Glutamatergic neuron (in vitro differentiated cells): ENCODE results near the gene HPSE2. TPM values are rescaled to one million over a fixed set of nuclear protein-coding genes. Genes with fewer than 3 reads are reported as not detected.

ENCODE experiments used
- DNase-seq: peaks from one replicate; pipeline ENCODE4 v3.0.0; 2022
- H3K27ac Mint-ChIP-seq: one replicate; pipeline ENCODE4 v1.8.0; 2020; ENCODE audit warnings: mild to moderate bottlenecking, mixed read lengths, inconsistent platforms; ENCODE audit not compliant: unreplicated experiment
- H3K27me3 Mint-ChIP-seq: one replicate; pipeline ENCODE4 v1.8.0; 2020; ENCODE audit warnings: mild to moderate bottlenecking, moderate library complexity, mixed read lengths, inconsistent platforms; ENCODE audit not compliant: unreplicated experiment
- H3K36me3 Mint-ChIP-seq: one replicate; pipeline ENCODE4 v1.8.0; 2020; ENCODE audit warnings: mild to moderate bottlenecking, mixed read lengths, inconsistent platforms; ENCODE audit not compliant: unreplicated experiment
- H3K4me1 Mint-ChIP-seq: one replicate; pipeline ENCODE4 v1.8.0; 2020; ENCODE audit warnings: mild to moderate bottlenecking, low read depth, mixed read lengths, inconsistent platforms; ENCODE audit not compliant: unreplicated experiment
- H3K4me3 Mint-ChIP-seq: one replicate; pipeline ENCODE4 v1.8.0; 2020; ENCODE audit warnings: mild to moderate bottlenecking, mixed read lengths, inconsistent platforms; ENCODE audit not compliant: unreplicated experiment
- H3K9me3 Mint-ChIP-seq: one replicate; pipeline ENCODE4 v1.8.0; 2020; ENCODE audit warnings: mild to moderate bottlenecking, moderate library complexity, mixed read lengths, inconsistent platforms; ENCODE audit not compliant: unreplicated experiment
- CTCF ChIP-seq: fragments of 200-600 bp; sonication (generic); IDR thresholded peaks from one replicate; pipeline ENCODE4 v1.5.0; 2021; ENCODE audit not compliant: partially characterized antibody, unreplicated experiment
- total RNA-seq: library from RNA; stranded (reverse); fragmentation: NEBNext Ultra II Directional; extraction: Animal tissue kit (Norgen Biotek cat#: 25700); gene quantifications from one replicate; pipeline ENCODE4 v1.2.1, GENCODE V29; 2021; ENCODE audit not compliant: unreplicated experiment

The HPSE2 gene
- total RNA-seq, 1 donor from 2014 or later = not detected

GRCh38 chr10:98925651-98926050, 310.0 kb downstream of the HPSE2 start:
- Mint-ChIP-seq H3K4me3 (no peak overlapping the region), H3K27ac (no peak overlapping the region), H3K9me3 (no peaks in the 10 kb centered on the region), H3K36me3 (no peaks in the 10 kb centered on the region), H3K27me3 (peaks cover 1% of the 10 kb centered on the region), H3K4me1 (no peaks in the 10 kb centered on the region)
- TF ChIP-seq CTCF = no peak
- no peak for DNase-seq

GRCh38 chr10:98924526-98924925, 311.1 kb downstream of the HPSE2 start:
- H3K27me3 Mint-ChIP-seq = no peaks in the 10 kb centered on the region
- no peak for TF ChIP-seq CTCF

GRCh38 chr10:98921316-98921715, 314.3 kb downstream of the HPSE2 start:
- no peak for TF ChIP-seq CTCF
- no peak overlapping the region for H3K4me3 Mint-ChIP-seq
- H3K9me3 Mint-ChIP-seq = no peaks in the 10 kb centered on the region
- H3K27me3 Mint-ChIP-seq = no peaks in the 10 kb centered on the region
- no peak for DNase-seq
- no peaks in the 10 kb centered on the region for H3K4me1 Mint-ChIP-seq
- H3K36me3 Mint-ChIP-seq = no peaks in the 10 kb centered on the region
- H3K27ac Mint-ChIP-seq = no peak overlapping the region

More at GRCh38 chr10:98924526-98924925, 311.1 kb downstream of the HPSE2 start:
- H3K27ac Mint-ChIP-seq = no peak overlapping the region
- no peaks in the 10 kb centered on the region for H3K9me3 Mint-ChIP-seq
- H3K4me3 Mint-ChIP-seq = no peak overlapping the region
- DNase-seq = no peak
- H3K4me1 Mint-ChIP-seq = no peaks in the 10 kb centered on the region
- no peaks in the 10 kb centered on the region for H3K36me3 Mint-ChIP-seq

DNA sequence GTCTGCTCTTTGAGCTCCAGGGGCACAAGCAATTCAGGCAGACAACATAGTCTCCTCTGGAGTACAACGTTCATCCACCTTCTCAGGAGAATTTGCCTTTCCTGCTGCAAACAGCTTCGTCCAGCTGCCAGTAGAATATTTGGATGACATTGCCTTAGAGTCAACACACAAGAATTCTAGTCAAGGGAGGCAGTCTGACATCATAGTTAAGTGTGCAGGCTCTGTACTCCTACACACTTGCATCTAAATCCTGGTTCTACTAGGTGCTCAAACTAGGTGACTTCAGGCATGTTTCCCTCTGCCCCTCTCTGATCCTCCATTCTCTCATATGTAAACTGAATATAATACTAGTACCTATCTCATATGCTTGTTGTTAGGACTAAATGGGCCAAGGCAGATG, 314.8 kb downstream of the HPSE2 start:
- Mint-ChIP-seq H3K27me3 (no peaks in the 10 kb centered on the region), H3K4me3 (no peak overlapping the region), H3K9me3 (no peaks in the 10 kb centered on the region), H3K4me1 (no peaks in the 10 kb centered on the region), H3K27ac (no peak overlapping the region), H3K36me3 (no peaks in the 10 kb centered on the region)
- no peak for TF ChIP-seq CTCF
- DNase-seq = no peak

- no peaks in the 10 kb centered on the region for H3K4me1 Mint-ChIP-seq
- H3K27ac Mint-ChIP-seq = no peak overlapping the region
- no peaks in the 10 kb centered on the region for H3K36me3 Mint-ChIP-seq
- H3K27me3 Mint-ChIP-seq = no peaks in the 10 kb centered on the region
- TF ChIP-seq CTCF = no peak
- DNase-seq = no peak
- no peak overlapping the region for H3K4me3 Mint-ChIP-seq
- no peaks in the 10 kb centered on the region for H3K9me3 Mint-ChIP-seq
These were observed 315.3 kb downstream of the HPSE2 start for GRCh38 chr10:98920360-98920759.
